H54 (cell line): ENCODE data around the gene SLC16A6.
"Not testable (repeated sequence)": the region's sequence is repeated elsewhere in the genome, so short reads cannot be mapped to it uniquely, and the experiment has no call there.

Source experiments
- DNase-seq: peaks from one replicate; pipeline ENCODE4 v3.0.0; 2011; ENCODE audit warnings: low spot score, mixed read lengths; ENCODE audit not compliant: insufficient read length
- FAIRE-seq: peaks from 3 replicates; lab custom pipeline; 2011; peaks lifted over from hg19 to GRCh38; lab: Jason Lieb, UNC
- POLR2A ChIP-seq: IDR thresholded peaks from 2 replicates; pipeline ENCODE4 v1.6.1; 2011; ENCODE audit warnings: low read depth, mild to moderate bottlenecking, low read length

SLC16A6 gene

DNA sequence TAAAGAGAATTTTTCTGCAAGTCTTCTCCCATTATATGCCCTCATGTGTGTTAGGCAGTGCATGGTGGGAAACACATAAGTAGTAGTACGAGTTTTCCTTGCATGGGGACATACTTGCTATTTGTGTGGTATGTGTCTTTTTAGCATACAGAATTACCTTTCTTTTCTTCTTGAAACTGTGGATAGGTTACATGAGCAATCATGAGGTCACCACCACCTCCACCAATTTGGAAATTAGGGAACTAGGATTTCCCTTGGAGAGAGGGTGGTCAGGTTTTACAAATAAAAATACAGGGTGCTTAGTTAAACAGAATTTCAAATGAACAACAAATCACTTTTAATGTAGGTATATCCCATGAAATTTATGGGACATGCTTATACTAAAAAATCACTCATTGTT lies 59.4 kb downstream of the SLC16A6 start:
- FAIRE-seq = no peak
- no peak for TF ChIP-seq POLR2A
- no peak for DNase-seq

DNA sequence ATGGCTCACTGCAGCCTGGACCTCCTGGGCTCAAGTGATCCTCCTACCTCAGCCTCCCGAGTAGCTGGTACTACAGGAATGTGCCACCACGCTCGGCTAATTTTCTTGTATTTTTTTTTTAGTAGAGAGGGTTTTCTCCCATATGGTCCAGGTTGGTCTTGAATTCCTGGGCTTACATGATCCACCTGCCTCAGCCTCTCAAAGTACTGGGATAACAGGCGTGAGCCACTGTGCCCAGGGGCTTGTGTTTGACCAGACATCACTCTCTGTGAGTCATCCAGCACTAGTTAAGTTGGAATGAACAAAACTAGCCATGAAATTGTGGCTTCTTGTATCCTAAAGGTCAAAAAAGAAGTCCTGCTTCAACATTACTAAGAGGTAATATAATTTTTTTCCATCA lies 59.8 kb downstream of the SLC16A6 start:
- DNase-seq, FAIRE-seq: not testable (repeated sequence)

DNA sequence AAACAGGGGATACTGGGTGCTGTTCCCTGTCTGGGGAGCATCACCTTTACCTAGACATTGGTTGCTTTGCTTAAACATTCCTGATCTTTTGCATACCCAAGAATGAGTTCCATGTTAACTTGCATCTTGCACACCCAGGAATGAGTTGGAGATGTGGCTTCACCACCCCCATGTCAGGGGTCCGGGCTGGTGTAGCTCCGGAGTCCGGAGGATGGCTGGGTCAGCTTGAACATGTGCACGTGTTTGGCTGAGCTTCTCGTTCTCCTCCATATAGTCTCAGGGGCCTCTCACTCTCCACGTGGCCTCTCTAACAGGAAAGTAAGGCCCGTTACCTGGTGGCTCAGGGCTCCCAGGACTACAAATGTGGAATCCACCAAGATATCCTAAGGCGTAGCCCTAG lies 61.3 kb downstream of the SLC16A6 start:
- FAIRE-seq = no peak
- no peak for TF ChIP-seq POLR2A
- no peak for DNase-seq

DNA sequence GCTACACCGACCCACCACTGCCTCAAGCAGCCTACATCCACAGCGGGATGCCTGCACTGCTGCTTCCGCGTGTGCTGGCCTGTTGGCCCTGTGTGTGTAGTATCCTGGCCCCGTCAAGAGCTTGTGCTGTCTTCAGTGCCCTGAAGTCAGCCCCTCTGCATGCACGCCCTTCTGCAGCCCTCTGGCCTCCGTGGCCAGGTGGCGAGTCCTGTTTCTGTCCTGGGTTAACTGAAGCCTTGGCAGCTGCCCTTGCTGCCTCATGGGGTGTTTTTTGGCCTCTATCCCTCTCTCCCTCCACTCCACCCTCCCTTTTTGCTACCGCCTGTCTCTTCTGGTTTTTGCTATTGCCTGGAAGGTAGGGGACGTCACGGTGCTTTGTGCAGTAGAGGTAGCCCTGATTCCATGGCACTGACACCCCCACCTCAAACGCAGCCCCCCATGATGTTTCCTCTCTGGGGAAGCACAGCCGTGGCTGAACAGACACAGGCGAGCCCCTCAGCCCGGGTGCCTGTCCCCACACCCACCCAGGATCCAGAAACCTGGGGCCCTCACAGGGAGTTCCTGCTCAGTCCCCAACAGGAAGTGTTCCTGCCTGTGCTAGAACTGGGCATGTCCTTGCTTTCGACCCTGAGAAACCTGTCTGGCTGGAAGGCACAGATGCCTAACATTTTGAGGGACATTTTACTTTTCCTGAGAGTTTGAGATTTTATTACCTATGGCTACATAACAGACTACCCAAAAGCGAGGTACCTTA lies 61.9 kb downstream of the SLC16A6 start:
- TF ChIP-seq POLR2A = no peak
- FAIRE-seq (no peak), DNase-seq (no peak)

DNA sequence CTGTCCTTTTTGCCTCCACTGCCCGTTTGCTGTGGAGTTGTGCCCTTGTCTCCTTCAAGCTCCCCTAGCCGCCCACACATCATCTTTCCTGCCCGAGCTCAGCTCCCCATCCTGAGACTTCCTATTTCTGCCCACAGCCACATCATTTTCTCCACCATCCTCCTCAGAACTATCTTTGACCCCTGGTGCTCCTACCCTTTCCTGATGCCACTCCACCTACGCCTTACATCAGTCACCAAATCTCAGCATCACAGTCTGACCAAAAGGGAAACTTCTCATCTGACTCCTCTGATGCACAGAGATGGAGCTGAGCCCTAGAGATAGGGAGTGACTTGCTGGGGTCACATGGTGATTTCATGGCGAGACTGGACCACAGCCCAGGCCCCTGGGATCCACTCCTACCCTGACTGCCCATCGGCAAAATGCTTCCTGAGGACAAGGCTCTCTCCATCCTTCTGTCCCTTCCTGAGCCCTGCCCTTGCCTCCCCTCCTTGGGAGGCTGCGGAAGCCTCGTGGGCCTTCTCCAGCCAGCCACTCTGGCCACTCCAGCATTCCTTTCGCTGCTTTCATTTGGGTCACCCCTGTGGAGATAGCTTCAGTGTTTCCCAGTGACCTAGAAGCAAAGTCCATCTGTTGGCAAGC lies 62.8 kb downstream of the SLC16A6 start:
- DNase-seq, FAIRE-seq: not testable (repeated sequence)

DNA sequence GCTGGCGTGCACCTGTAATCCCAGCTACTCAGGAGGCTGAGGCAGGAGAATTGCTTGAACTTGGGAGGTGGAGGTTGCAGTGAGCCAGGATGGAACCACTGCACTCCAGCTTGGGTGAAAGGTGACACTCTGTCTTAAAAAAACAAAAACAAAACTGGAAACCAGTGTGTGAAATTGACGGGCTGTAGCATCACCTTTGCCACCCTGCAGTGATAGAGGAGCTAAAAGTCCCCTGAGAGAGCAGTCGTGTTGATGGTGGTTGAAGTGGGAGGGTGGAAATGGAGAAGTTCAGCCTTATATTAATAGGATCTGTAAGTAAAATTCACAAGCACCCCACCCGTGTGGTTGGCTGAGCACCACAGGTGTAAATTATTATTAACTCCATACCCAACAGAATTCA lies 65.9 kb downstream of the SLC16A6 start:
- not testable (repeated sequence) for DNase-seq, FAIRE-seq

DNA sequence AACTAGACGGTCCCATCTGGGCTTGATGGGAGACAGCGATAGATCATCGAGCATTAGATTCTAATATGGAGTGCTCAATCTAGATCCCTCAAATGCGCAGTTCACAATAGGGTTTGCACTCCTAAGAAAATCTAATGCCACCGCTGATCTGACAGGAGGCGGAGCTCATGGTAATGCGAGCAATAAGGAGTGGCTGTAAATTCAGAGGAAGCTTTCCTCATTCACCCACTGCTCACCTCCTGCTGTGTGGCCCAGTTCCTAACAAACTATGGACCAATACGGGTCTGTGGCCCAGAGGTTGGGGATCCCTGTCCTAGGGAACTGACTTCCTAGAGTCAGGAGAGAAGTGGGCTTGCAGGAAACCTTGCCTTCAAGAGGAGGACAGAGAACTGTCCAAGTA lies 68.3 kb downstream of the SLC16A6 start:
- DNase-seq = no peak
- FAIRE-seq = no peak
- no peak for TF ChIP-seq POLR2A

DNA sequence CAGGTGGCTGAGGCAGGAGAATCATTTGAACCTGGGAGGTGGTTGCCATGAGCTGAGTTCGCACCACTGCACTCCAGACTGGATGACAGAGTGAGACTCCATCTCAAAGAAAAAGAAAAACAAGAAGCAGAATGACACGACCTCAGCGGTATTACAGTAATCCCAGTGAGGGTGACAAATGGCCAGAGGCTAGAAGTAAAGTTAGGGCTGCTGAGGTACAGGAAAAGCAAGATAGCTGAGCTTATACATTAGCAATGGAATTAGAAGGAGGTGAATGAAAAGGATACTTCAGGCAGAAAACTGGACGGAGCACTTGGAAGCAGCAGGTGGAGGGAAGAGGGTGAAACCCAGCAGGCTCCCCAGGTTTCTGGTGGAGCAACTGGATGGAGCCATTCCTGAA lies 69.1 kb downstream of the SLC16A6 start:
- TF ChIP-seq POLR2A = no peak
- DNase-seq = no peak
- no peak for FAIRE-seq

DNA sequence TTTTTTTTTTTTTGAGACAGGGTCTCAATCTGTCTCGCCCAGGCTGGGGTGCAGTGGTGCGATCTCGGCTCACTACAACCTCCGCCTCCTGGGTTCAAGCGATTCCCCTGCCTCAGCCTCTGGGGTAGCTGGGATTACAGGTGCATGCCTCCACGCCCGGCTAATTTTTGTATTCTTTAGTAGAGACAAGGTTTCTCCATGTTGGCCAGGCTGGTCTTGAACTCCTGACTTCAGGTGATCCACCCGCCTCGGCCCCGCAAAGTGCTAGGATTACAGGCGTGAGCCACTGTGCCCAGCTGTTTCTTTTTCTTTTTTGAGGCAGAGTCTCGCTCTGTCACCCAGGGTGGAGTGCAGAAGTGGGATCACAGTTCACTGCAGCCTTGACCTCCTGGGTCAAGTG lies 70.1 kb downstream of the SLC16A6 start:
- not testable (repeated sequence) for FAIRE-seq, DNase-seq

DNA sequence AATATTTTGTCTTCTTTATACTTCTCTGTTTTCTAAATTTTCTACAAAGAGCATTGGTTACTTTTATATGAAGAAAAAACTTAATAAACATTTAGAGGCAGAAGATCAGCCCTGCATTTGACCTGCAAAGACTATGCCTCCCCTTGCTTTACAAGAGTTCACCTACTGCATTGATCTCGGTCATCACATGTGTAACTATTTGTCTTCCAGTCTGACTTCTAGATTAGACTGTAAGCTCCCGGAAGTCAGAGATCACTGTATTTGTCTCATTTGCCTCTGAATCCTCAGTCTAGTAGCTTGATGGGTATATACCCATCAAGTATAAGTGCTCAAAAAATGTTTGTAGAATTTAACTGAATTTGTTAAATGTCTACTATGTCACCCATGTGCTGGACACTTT lies 70.7 kb downstream of the SLC16A6 start:
- not testable (repeated sequence) for DNase-seq, FAIRE-seq

DNA sequence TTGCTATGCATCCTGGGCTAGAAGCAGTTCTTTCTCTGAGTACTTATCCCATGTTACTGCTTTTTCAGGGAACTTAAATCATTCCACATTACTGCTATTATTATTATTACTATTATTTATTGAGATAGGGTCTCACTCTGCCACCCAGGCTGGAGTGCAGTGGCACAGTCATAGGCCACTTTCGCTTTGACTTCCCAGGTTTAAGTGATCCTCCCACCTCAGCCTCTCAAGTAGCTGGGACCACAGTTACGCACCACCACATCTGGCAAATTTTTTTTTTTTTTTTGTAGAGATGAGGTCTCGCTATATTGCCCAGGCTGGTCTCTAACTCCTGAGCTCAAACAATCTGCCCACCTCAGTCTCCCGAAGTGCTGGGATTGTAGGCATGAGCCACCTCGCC lies 71.5 kb downstream of the SLC16A6 start:
- not testable (repeated sequence) for FAIRE-seq, DNase-seq
